Measurements from ENCODE around the gene CPNE1.

Gene CPNE1

GRCh38 chr20:35697696-35698297 lies 33.1 kb upstream of the CPNE1 start:
- peak overlapping the region; percentile 96 for H3K4me3 ChIP-seq (replicated peaks; ENCODE audit: insufficient read depth, low read length)
- no peak for DNase-seq (ENCODE audit: low read depth in 1 of 2, low spot score in 1 of 2)
- H3K27ac ChIP-seq (replicated peaks): no peak overlapping the region
- no peaks in the 10 kb centered on the region for H3K27me3 ChIP-seq (ENCODE audit: insufficient read depth, poor library complexity, severe bottlenecking)
- TF ChIP-seq CTCF (IDR thresholded peaks at IDR 0.05; ENCODE audit: insufficient read depth, low read length): no peak
- no peak for TF ChIP-seq SPI1 (IDR thresholded peaks at IDR 0.05; ENCODE audit: borderline replicate concordance, low read depth)
- TF ChIP-seq REST (IDR thresholded peaks at IDR 0.05; ENCODE audit: insufficient replicate concordance, low read depth): no peak
- no peak for TF ChIP-seq POLR2AphosphoS5 (IDR thresholded peaks at IDR 0.05; ENCODE audit: low read depth)
- TF ChIP-seq GABPA (IDR thresholded peaks at IDR 0.05; ENCODE audit: low read depth): no peak

- no peaks in the 10 kb centered on the region for H3K27me3 ChIP-seq (ENCODE audit: insufficient read depth, poor library complexity, severe bottlenecking)
- TF ChIP-seq POLR2AphosphoS5 (IDR thresholded peaks at IDR 0.05; ENCODE audit: low read depth) (no peak), GABPA (IDR thresholded peaks at IDR 0.05; ENCODE audit: low read depth) (no peak), CTCF (IDR thresholded peaks at IDR 0.05; ENCODE audit: insufficient read depth, low read length) (no peak), REST (IDR thresholded peaks at IDR 0.05; ENCODE audit: insufficient replicate concordance, low read depth) (no peak), SPI1 (IDR thresholded peaks at IDR 0.05; ENCODE audit: borderline replicate concordance, low read depth) (no peak)
- DNase-seq (ENCODE audit: low read depth in 1 of 2, low spot score in 1 of 2): no peak
- no peak overlapping the region for H3K27ac ChIP-seq (replicated peaks)
- H3K4me3 ChIP-seq (replicated peaks; ENCODE audit: insufficient read depth, low read length): no peak overlapping the region
These were observed 31.3 kb upstream of the CPNE1 start for GRCh38 chr20:35695978-35696377.

- H3K27me3 ChIP-seq (ENCODE audit: insufficient read depth, poor library complexity, severe bottlenecking): no peaks in the 10 kb centered on the region
- TF ChIP-seq CTCF (IDR thresholded peaks at IDR 0.05; ENCODE audit: insufficient read depth, low read length) (no peak), POLR2AphosphoS5 (IDR thresholded peaks at IDR 0.05; ENCODE audit: low read depth) (no peak), REST (IDR thresholded peaks at IDR 0.05; ENCODE audit: insufficient replicate concordance, low read depth) (no peak), GABPA (IDR thresholded peaks at IDR 0.05; ENCODE audit: low read depth) (no peak), SPI1 (IDR thresholded peaks at IDR 0.05; ENCODE audit: borderline replicate concordance, low read depth) (no peak)
- H3K27ac ChIP-seq (replicated peaks): no peak overlapping the region
- H3K4me3 ChIP-seq (replicated peaks; ENCODE audit: insufficient read depth, low read length): no peak overlapping the region
- no peak for DNase-seq (ENCODE audit: low read depth in 1 of 2, low spot score in 1 of 2)
These were observed 30.6 kb upstream of the CPNE1 start for GRCh38 chr20:35695245-35695749.

All from HL-60 (cell line).